ENCODE results near the gene SMIM10L1. TPM values are rescaled to one million over a fixed set of nuclear protein-coding genes. Genes with fewer than 3 reads are reported as not detected.

SMIM10L1 gene
- total RNA-seq, 2 donors from 2014 or later = 15.1 to 15.3 TPM

DNA sequence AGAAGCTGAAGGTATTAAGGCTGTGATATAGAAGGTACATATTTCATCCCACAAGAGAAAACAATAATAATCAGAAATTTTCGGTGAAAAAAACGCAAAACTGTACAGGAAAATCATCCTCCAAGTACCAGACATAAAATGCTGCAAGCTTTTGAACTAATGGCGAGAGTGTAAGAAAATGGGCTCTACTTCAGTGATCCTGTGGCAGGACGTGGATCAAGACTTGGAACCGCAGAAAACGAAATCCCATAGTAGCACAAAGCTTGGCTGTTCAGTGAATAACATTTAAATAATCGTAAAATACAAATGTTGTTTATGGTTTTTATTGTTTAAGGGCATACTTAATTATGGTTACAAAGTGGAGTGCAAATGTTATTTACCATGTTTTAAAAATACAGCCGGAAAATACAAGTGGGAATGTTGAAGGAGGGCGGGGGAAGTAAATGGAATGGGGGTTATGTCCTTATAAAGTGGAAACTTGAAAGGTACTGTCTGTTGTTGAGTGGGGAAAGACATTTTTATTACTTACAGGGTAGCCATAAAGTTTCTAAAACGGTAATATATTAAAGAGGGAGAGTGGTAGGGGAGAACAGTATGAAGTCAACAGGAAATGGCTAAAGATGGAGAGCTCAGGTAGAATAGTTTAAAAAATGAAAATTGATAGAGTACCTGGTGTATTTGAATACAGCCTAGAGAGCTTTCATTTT is 1.1 kb downstream of the SMIM10L1 start:
- intact Hi-C loops (cut with DNase I) = loop anchor here in 1 of 2 donors (10.0 kb wide), 1 partner anchor 957 kb away; the partner anchor contains the start of gene GABARAPL1
- DNase-seq (ENCODE audit: low spot score) = no peak

DNA sequence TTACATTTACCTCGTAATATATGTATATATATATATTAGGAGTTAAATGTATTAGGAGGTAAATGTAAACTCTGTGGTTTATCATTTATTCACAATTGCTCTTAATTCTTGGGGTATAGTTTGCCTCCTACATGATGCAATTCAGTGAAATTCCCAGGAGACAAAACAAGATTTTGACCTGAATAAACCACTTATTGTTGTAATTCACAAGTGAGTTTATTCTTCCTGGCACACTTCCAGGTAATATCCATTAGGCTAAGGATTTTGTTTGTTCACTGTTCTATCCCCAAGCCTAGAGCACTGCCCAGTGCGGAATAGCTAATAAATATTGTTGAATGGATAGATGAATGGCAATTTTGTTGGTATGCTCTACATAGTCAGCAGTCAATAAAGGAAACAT is 3.0 kb downstream of the SMIM10L1 start:
- no peak for DNase-seq (ENCODE audit: low spot score)
- intact Hi-C loops (cut with DNase I) = loop anchor here in 1 of 2 donors (10.0 kb wide), 1 partner anchor 959 kb away; the partner anchor contains the start of gene GABARAPL1

DNA sequence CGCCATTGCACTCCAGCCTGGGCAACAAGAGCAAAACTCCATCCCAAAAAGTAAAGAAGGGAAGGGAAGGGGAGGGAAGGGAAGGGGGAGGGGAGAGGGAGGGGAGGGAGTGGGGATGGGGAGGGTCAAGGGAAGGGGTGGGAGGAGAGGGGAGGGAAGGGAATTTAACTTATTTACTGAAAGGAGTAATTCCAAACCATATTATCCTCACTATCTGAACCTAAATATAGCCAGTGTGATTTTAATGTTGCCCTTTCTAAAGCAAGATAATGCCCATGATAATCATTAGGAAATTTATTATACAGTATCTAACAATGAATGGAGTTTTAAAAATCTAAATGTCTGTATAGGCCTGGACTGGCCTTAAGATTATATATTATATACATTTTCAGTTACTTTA is 7.3 kb downstream of the SMIM10L1 start:
- intact Hi-C loops (cut with DNase I) = loop anchor here in 1 of 2 donors (10.0 kb wide), 1 partner anchor 963 kb away; the partner anchor contains the start of gene GABARAPL1
- DNase-seq (ENCODE audit: low spot score) = no peak

DNA sequence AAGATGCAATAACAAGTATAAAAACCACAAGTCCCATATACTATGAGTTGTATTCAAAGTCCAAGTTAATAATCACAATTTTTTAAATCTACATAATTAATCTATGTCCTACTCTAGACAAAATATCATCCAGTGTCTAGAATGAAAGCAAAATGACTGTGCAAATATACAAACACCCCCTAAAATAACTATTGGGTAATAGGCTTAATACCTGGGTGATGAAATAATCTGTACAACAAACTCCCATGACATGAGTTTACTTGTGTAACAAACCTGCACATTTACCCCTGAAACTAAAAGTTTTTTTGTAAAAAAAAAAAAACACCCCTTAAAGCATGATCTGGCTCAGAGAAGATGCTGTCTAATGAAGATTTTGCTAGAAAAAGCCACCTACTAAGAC is 11.5 kb downstream of the SMIM10L1 start:
- intact Hi-C loops (cut with DNase I) = loop anchor here in 1 of 2 donors (10.0 kb wide), 1 partner anchor 48 kb away; the partner anchor contains the start of gene TAS2R30
- no peak for DNase-seq (ENCODE audit: low spot score)

DNA sequence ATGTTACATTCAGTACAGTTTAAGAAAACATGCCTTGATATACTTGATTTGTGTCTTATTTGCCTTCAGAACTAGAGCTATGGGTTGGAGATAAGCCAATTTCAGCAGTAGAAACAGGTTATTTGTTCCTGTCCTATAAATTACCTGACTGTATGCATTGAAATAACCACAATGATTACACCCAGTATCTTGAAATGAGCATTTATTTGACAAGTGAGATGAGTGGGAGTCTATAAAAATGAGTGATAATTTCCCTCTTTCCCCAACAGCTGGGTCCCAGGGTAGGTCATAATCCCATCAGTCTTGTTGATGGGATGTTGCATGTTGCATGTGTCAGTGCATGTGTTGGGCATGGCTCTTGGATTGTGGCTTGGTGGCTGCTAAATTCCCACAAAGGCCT is 12.0 kb downstream of the SMIM10L1 start:
- intact Hi-C loops (cut with DNase I) = loop anchor here in 1 of 2 donors (10.0 kb wide), 1 partner anchor 48 kb away; the partner anchor contains the start of gene TAS2R30
- no peak for DNase-seq (ENCODE audit: low spot score)

DNA sequence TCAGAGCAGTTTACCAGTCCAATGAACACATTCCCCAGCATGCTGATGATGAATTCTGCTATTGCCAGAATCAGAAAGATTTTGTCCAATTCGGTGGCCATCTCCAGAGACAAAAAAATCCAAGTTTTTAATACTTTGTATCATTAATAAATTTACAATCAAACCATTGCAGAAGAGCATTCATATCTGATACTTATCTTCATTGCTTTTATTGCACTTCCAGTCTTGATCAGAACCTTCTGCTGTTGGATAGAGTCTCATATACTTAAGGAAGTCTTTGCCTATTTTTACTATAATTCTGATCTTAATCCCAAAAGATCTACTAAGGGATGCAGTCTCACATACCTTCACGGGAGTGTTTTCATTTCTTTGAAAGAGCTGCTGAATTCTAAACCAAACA is 15.8 kb downstream of the SMIM10L1 start, which contains the start of gene TAS2R42:
Gene TAS2R42 (minus strand): TSS at position 101 of the 400 bp plus-strand sequence. CDS start 0 bp downstream, at position 101.
- intact Hi-C loops (cut with DNase I) = loop anchor here in 1 of 2 donors (10.0 kb wide), 1 partner anchor 52 kb away; the partner anchor contains the start of gene TAS2R30
- no peak for DNase-seq (ENCODE audit: low spot score)

DNA sequence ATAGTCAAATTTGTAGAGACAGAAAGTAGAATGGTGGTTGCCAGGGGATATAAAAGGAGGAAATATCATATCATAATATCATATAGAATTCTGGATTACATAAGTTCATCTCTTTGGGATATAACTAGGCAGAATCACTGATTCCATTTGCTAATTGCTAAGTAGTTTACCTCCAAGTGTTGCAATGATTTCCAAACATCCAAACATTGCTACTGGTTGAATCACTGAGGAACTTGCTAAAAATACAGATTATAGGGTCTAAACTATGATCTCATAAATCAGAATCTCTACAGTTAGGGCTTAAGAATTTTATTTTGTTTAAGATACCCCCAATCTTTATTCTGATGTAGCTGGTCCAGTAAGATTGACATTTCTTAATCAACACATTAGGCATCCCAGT is 31.8 kb downstream of the SMIM10L1 start:
- no peak for DNase-seq (ENCODE audit: low spot score)
- intact Hi-C loops (cut with DNase I) = no loop called here

DNA sequence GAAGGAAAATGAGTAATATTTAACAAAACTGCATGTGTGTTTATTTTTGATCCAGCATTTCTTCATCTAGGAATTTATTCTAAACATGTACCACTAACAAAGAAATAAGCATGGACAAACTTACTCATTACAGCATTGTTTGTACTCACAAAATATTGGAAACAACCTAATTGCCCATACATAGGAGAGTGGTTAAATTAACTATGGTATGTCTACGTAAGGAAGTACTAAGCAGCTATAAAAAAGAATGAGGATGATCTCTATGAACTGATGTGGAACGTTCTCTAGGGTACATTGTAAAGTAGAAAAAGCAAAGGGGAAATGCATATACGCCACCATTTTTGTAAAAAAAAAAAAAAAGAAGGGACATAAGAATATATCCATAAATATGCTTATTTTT is 33.2 kb downstream of the SMIM10L1 start:
- DNase-seq (ENCODE audit: low spot score) = no peak
- intact Hi-C loops (cut with DNase I) = no loop called here

DNA sequence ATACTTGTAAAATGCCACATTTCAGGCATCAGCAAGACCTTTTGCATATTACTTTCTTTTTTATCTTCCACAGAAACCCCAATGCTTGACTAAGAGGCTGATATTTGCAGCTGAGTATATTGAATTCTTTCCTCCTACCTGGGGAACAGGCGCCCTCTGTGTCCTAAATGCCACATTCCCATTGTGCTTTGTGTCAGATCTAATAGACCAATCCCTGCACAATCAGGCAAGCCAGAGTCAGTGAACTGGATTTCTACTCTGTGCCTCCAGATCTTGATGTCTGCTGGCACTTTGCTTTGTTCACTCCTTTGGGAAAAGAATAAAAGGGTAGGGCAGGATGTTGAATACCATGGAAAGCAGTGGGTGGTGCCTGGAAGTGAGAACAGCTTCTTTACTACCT is 38.1 kb downstream of the SMIM10L1 start:
- no peak for DNase-seq (ENCODE audit: low spot score)
- intact Hi-C loops (cut with DNase I) = no loop called here

Other genes with a start within 250 kb of the SMIM10L1 start
- gene PRH2, start 242.0 kb upstream of the SMIM10L1 start, total RNA-seq = not detected
- gene TAS2R14, start 231.9 kb upstream of the SMIM10L1 start, total RNA-seq = 1 to 10 TPM; 3.5 to 5.5 TPM
- 1 to 10 TPM; 2.0 to 3.2 TPM for gene TAS2R50, start 184.3 kb upstream of the SMIM10L1 start, total RNA-seq
- 1 to 10 TPM; 3.0 to 4.3 TPM for gene TAS2R20, start 172.9 kb upstream of the SMIM10L1 start, total RNA-seq
- 1 to 10 TPM; 4.3 to 5.9 TPM for gene TAS2R19, start 148.6 kb upstream of the SMIM10L1 start, total RNA-seq
- 1 to 10 TPM; 3.3 to 4.7 TPM for gene TAS2R31, start 139.8 kb upstream of the SMIM10L1 start, total RNA-seq
- gene TAS2R46, start 108.9 kb upstream of the SMIM10L1 start, total RNA-seq = 1 to 10 TPM; 2.2 to 2.4 TPM
- 1 to 10 TPM in 1 of 2 donors, under 1 TPM in 1; 0.33 to 1.3 TPM for gene TAS2R43, start 78.9 kb upstream of the SMIM10L1 start, total RNA-seq
- 1 to 10 TPM; 4.3 to 4.4 TPM for gene TAS2R30, start 36.5 kb upstream of the SMIM10L1 start, total RNA-seq
- not detected for gene TAS2R42, start 15.7 kb downstream of the SMIM10L1 start, total RNA-seq
- gene PRB3, start 98.5 kb downstream of the SMIM10L1 start, total RNA-seq = not detected
- gene PRB4, start 139.2 kb downstream of the SMIM10L1 start, total RNA-seq = not detected
- gene PRB2, start 224.4 kb downstream of the SMIM10L1 start, total RNA-seq = not detected